HG02642 (cell line): ENCODE data around the gene RFC1.
"Not testable (repeated sequence)": the region's sequence is repeated elsewhere in the genome, so short reads cannot be mapped to it uniquely, and the experiment has no call there.

ENCODE experiments used
- ATAC-seq: cut with Tn5 transposase; IDR thresholded peaks from one replicate; pipeline ENCODE4 v1.9.1; 2021; ENCODE audit warnings: mild to moderate bottlenecking; ENCODE audit not compliant: unreplicated experiment, poor library complexity

RFC1 gene, protein sequence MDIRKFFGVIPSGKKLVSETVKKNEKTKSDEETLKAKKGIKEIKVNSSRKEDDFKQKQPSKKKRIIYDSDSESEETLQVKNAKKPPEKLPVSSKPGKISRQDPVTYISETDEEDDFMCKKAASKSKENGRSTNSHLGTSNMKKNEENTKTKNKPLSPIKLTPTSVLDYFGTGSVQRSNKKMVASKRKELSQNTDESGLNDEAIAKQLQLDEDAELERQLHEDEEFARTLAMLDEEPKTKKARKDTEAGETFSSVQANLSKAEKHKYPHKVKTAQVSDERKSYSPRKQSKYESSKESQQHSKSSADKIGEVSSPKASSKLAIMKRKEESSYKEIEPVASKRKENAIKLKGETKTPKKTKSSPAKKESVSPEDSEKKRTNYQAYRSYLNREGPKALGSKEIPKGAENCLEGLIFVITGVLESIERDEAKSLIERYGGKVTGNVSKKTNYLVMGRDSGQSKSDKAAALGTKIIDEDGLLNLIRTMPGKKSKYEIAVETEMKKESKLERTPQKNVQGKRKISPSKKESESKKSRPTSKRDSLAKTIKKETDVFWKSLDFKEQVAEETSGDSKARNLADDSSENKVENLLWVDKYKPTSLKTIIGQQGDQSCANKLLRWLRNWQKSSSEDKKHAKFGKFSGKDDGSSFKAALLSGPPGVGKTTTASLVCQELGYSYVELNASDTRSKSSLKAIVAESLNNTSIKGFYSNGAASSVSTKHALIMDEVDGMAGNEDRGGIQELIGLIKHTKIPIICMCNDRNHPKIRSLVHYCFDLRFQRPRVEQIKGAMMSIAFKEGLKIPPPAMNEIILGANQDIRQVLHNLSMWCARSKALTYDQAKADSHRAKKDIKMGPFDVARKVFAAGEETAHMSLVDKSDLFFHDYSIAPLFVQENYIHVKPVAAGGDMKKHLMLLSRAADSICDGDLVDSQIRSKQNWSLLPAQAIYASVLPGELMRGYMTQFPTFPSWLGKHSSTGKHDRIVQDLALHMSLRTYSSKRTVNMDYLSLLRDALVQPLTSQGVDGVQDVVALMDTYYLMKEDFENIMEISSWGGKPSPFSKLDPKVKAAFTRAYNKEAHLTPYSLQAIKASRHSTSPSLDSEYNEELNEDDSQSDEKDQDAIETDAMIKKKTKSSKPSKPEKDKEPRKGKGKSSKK

DNA sequence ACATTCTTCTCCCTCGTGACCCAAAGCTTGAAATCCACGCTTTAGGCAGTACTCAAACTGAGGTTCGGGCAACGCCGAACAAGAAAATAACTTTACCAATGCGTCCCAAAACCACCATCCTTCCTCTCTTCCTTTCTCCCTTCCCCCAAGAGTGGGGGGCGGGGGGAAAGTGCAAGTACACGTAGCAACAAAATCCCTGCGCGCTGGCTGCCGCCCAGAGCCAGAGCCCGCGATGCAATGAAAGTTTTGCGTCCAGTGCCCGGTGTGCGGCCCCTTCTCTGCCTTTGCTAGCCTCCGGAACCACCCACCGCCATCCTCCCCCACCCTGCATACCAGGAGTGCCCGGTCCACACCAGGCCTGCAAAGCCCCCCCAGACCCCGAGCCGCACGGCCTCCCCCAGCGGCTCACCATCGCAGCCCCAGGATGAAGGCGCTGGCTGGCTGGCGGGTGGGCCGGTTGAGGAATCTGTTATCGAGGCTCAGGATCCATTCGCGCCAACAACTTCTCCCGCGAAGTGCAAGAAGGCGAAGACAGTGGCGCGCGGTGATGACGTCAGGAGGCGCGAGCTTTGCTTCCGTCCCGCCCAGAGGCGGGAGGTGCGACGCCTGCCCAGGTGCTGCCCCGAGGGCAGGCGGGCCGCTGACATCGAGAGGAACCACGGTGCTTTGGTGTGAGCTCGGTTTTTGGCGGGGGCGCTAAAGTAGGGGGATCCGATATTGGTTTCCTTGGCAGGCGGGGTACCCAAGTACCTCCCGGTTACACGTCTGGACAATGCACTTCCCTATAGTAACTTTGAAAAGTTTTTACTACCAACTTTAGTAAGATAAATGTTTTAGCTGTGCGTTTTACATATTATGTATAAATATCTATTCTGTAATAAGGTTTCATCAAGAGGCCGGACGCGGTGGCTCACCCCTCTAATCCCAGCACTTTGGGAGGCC lies at the start of gene RFC1:
Gene RFC1, minus strand, starts transcription at position 533 of the 942 bp plus-strand sequence. Its CDS starts 121 bp downstream, at position 412.
- peak; percentile 90 for ATAC-seq

DNA sequence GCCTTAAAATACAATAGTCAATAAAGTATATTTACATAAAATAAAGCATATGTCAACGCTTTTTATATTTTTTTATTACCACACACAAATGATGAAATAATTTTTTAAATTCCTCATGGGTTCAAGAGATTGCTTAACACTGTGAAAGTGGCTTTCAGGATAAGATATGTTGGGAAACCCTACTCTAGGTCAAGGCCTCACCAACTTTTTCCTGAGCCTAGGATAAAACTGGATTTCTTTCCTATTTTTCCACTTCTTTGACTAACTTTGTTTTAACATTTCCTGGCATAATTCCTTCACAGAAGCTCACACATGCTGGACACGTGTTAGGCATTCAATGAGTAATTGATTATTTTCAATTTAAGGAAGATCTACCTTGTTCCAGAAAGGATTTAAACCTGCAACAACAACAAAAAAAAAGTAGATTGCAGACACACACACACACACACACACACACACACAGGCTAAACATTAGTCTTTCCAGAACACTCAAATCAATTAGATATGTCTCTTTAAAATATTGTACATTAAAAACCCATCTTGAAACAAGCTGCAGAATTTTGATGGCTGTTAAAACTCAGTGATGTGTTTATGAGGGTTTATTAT lies 49.6 kb upstream of the RFC1 start:
- ATAC-seq, result no peak

DNA sequence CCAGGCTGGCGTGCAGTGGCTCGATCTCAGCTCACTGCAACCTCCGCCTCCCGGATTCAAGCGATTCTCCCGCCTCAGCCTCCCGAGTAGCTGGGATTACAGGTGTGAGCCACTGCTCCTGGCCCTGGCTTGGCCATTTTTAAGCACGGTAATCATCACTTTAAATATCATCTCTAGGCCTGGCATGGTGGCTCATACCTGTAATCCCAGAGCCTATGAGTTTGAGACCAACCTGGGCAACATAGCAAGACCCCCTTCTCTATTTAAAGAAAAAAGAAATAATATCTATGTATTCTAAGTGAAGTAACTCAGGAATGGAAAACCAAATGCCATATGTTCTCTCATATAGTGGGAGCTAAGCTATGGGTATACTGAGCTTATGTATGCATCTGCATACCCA lies 45.4 kb upstream of the RFC1 start:
- ATAC-seq, result not testable (repeated sequence)

DNA sequence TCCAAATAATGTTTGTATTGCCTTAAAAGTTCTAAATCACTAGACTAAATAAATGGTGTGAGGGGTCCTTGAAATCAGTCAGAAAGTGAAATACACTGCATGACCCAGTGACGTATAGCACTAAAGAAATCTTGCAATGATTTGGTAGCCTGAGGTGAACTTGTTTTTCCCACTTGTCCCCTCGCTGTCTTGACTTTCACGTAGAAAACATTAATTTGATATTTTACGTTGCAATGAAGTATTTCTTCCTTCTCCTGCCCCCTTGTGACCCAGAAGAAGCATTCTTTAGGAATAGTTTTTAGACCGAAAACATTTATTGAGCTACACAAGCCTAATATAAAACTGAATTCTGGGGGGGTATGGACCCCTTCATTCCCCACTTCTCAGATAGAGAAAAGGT lies 44.3 kb upstream of the RFC1 start:
- no peak for ATAC-seq

DNA sequence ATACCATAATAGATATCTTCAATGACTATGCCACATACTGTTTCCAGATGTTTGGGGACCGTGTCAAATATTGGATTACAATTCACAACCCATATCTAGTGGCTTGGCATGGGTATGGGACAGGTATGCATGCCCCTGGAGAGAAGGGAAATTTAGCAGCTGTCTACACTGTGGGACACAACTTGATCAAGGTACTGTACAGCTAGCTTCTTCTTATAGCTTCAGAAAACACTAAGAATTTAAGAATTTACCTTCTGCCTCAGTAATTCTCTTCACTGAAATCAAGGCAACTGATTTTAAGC lies 41.4 kb upstream of the RFC1 start:
- ATAC-seq, result no peak

- no peak for ATAC-seq
Measured at GRCh38 chr4:39406763-39407583, 40.8 kb upstream of the RFC1 start, which contains the start of gene KLB. Gene KLB (plus strand): TSS chr4:39406930. CDS start chr4:39406950, 20 bp downstream.

DNA sequence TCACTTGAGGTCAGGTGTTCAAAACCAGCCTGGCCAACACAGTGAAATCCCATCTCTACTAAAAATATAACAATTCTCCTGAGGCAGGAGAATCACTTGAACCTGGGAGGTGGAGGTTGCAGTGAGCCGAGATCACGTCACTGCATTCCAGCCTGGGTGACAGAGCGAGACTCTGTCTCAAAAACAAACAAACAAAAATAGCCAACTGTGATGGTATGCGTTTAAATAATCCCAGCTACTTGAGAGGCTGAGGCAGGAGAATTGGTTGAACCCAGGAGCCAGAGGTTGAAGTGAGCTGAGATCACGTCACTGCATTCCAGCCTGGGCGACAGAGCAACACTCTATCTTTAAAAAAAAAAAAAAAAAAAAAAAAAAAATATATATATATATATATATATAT lies 35.5 kb upstream of the RFC1 start:
- ATAC-seq, result not testable (repeated sequence)

DNA sequence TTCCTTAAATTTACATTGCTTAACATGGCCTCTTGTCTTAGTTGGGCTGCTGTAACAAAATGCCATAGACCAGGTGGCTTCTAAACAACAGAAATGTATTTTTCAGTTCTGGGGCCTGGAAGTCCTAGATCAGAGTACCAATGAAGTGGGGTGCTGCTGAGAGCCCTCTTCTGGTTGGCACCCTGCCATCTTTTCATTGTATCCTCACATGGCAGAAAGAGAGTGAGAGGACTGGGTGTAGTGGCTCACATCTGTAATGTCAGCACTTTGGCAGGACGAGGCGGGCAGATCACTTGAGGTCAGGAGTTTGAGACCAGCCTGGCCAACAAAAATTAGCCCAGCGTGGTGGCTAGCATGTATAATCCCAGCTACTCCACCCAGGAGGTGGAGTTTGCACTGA lies 28.5 kb upstream of the RFC1 start:
- ATAC-seq, result no peak

DNA sequence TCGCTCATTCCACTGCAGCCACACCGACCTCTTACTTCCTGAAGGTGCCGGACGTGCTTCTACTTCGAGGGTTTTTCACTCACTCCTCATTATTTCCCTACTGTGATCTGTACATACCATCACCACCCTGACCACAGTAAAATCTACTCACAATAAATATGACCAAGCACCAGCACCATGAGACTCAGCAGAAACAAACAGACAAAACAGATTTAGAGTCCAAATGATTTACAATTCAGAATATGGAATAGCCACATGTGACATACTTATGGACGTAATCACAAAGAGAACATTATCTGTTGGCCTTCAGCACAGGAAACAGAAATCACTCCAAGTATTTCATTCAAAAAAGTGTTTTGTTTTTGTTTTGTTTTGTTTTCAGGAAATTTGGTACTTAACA lies 24.4 kb upstream of the RFC1 start:
- no peak for ATAC-seq

- no peak for ATAC-seq
Measured at GRCh38 chr4:39384563-39384962, 18.4 kb upstream of the RFC1 start.

- no peak for ATAC-seq
Measured at GRCh38 chr4:39383690-39384089, 17.5 kb upstream of the RFC1 start.

GRCh38 chr4:39375478-39375877 lies 9.3 kb upstream of the RFC1 start:
- no peak for ATAC-seq

- ATAC-seq, result not testable (repeated sequence)
Measured at GRCh38 chr4:39371209-39371608, 5.0 kb upstream of the RFC1 start.

DNA sequence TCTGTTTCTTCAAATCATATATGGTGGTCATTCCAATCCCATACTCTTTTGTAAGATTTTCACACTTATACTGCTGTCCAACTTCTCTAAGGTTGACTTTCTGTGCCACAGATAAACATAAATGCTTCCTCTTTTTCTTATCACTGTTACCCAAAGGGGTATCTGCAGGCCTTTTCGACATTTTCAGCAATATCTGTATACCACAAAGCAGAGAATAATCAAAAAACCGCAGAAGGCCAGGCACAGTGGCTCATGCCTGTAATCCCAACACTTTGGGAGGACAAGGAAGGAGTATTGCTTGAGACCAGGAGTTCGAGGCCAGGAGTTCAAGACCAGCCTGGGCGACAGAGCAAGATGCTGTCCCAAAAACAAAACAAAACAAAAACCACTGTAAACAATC lies 3.1 kb upstream of the RFC1 start:
- no peak for ATAC-seq

DNA sequence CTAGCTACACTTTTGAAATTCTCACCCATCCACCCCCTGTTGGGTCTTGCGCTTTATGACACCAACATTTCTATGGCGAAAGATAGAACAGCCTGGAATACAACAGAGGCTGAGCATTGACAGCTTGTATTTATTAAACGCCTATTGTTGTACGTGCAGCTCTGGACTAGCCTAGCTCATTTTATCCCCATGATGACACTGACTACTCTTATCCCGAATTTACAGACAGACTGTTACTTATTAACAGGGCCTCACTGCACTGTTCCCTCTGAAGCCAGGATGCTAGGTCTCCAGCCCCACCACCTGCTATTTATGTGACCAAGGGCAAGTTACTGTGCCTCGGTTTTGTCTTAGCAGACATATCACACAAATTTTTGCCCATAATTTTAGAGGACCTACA lies 1.0 kb upstream of the RFC1 start:
- no peak for ATAC-seq

GRCh38 chr4:39365360-39365759 lies 802 bp downstream of the RFC1 start:
- no peak for ATAC-seq

DNA sequence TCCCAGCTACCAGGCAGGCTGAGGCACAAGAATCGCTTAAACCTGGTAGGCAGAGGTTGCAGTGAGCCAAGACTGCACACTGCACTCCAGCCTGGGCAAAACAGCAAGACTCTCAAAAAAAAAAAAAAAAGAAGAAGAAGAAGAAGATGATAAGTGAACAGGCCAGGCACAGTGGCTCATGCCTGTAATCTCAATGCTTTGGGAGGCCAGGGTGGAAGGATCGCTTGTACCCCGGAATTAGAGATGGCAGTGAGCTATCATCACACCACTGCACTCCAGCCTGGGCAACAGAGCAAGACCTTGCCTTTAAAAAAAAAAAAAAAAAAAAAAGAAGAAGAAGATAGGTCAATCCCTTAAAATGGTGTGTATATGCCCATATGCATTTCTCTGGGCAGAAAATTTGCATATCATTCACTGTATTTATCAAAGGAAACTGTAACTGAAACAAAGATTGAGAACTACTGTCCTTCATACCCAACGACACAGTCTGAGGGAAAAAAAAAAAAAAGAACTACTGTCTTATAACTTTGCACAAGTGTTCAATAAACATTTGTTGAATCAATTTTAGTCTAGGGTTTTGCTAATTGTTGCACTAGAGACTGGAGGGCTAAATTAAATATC lies 2.3 kb downstream of the RFC1 start:
- ATAC-seq, result no peak

DNA sequence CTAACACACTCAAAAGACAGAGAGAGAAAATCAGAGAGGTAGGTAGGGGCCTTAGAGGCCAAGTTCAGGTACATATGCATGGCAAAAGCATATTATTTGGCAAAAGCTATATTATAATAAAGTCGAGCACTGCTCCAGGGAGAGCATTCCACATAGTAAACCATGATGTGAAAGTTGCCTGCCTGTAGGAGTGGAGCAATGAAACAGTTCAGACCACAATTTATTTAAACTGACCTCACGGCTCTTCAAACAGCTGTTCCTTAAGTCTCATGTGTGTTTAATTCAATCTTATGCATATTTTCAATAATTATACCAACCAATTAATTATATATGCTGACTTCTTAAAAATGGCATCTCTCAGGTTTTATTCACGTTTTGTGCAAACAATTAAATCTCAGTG lies 3.3 kb downstream of the RFC1 start:
- no peak for ATAC-seq
